ENCODE data around the gene NR5A1.

Gene NR5A1

GRCh38 chr9:124470306-124470705 lies 36.9 kb downstream of the NR5A1 start:
- no peak for DNase-seq (ENCODE audit: low read depth, low spot score)
- no peak for TF ChIP-seq CTCF (IDR thresholded peaks at IDR 0.05; ENCODE audit: low read depth, low read length)
- no peak overlapping the region for H3K4me3 ChIP-seq (ENCODE audit: low read depth, low read length)
- in situ Hi-C loops (cut with HindIII; ENCODE audit: low sequenced_read_pairs) = no loop called here

- DNase-seq (ENCODE audit: low read depth, low spot score) = no peak
- in situ Hi-C loops (cut with HindIII; ENCODE audit: low sequenced_read_pairs) = no loop called here
- TF ChIP-seq CTCF (IDR thresholded peaks at IDR 0.05; ENCODE audit: low read depth, low read length) = no peak
- H3K4me3 ChIP-seq (ENCODE audit: low read depth, low read length) = no peak overlapping the region
Measured at GRCh38 chr9:124469011-124469832, 38.0 kb downstream of the NR5A1 start.

DNA sequence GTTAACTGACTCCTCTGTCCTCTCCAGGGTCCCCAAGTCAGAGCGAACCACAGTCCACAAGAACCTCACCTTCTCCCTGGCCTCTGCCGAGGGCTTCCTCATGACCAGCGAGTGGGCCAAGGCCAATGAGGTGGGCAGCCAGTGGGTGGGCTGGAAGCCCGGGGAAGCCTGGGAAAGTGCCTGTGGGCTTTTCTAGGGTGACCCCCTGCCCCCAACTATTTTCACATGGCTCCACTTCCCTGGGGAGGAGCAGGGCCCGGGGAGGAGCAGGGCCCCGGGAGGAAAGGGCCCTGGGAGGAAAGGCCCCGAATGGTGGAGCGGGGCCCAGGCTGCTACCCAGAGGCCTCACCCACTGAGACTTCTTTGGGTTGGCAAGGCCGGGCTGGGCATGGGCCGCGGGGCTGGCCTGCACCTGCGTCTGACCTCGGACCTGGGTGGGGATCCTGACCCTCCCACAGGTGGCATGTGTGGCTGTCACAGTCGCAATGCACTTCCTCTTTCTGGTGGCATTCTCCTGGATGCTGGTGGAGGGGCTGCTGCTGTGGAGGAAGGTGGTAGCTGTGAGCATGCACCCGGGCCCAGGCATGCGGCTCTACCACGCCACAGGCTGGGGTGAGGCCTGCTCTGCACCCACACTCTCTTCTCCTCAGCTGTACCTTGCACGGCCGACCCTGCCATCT lies 39.0 kb downstream of the NR5A1 start:
- H3K4me3 ChIP-seq (ENCODE audit: low read depth, low read length) = no peak overlapping the region
- in situ Hi-C loops (cut with HindIII; ENCODE audit: low sequenced_read_pairs) = no loop called here
- no peak for TF ChIP-seq CTCF (IDR thresholded peaks at IDR 0.05; ENCODE audit: low read depth, low read length)
- no peak for DNase-seq (ENCODE audit: low read depth, low spot score)

DNA sequence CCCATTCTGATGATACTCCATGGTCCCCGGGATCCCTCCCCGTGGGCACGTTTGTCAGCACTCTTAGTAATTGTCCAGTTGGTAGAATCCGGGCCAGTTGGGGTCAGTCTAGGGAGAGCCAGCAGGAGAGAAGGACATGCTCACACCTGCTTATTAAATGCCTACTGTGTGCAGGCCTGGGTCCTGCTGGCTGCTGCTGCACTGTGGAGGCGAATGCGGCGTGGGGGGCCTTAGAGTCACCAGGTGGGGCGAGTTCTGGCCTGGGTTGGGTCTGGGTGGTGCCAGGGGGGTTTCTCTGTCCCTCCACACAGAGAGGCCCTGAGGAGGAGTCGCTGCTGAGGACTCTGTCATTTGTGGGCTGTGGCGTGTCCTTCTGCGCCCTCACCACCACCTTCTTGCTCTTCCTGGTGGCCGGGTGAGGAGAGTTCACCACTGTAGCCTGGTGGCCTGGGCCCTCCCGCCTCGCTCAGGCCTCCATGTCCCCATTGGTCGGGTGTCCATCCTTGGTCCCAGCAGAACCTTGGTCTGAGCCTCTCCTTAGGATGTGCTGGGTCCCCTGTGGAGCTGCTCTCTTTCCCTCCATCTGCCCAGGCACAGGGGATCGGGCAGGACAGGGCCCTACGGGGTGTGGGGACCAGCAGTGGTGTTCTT lies 39.7 kb downstream of the NR5A1 start:
- no peak for DNase-seq (ENCODE audit: low read depth, low spot score)
- no peak overlapping the region for H3K4me3 ChIP-seq (ENCODE audit: low read depth, low read length)
- in situ Hi-C loops (cut with HindIII; ENCODE audit: low sequenced_read_pairs) = no loop called here
- TF ChIP-seq CTCF (IDR thresholded peaks at IDR 0.05; ENCODE audit: low read depth, low read length) = no peak

DNA sequence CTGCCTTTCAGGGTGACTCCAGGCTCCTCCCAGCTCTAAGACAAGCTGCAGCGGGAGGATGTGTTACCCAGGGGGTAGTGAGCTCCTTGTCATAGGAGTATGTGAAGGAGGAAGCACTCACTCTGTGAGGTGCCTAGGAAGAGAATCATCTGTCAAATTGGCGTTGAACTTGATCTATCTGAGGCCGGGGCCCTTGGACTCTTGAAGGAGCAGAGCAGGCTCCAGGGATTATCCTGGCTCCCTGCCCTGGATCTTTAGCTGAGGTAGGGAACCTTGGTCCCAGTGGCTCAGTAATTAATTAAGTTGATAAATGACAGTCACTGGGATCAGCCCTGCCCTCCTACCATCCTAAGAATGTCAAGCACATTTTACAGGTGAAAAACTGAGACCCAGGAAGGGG lies 41.5 kb downstream of the NR5A1 start:
- in situ Hi-C loops (cut with HindIII; ENCODE audit: low sequenced_read_pairs) = no loop called here

More for the DNA sequence above, 41.5 kb downstream of the NR5A1 start:
- no peak overlapping the region for H3K4me3 ChIP-seq (ENCODE audit: low read depth, low read length)
- no peak for DNase-seq (ENCODE audit: low read depth, low spot score)
- TF ChIP-seq CTCF (IDR thresholded peaks at IDR 0.05; ENCODE audit: low read depth, low read length) = no peak
